Thyroid gland (tissue), 4 donors: Measurements from ENCODE around the gene SFN. TPM values are rescaled to one million over a fixed set of nuclear protein-coding genes. Genes with fewer than 3 reads are reported as not detected.
"Not testable (repeated sequence)": the region's sequence is repeated elsewhere in the genome, so short reads cannot be mapped to it uniquely, and the experiment has no call there.

Experiments used
- DNase-seq, 2 donors: peaks; one replicate each; pipeline ENCODE4 v3.0.0-alpha.2; 2019
- H3K27ac ChIP-seq, 3 donors: fragments of 200-600 bp; sonication (generic); 1 replicate in 2 of 3; 2 replicates in 1 of 3; pipeline ENCODE4 v1.5.1; 2016 to 2019; ENCODE audit warnings: mild to moderate bottlenecking in 1 of 3, moderate library complexity in 1 of 3
- H3K27me3 ChIP-seq: fragments of 200-600 bp; sonication (generic); one replicate; pipeline ENCODE4 v1.5.1; 2019
- H3K36me3 ChIP-seq, 2 donors: fragments of 200-600 bp; sonication (generic); one replicate each; pipeline ENCODE4 v1.5.1; 2016 to 2019
- H3K4me1 ChIP-seq, 2 donors: fragments of 200-600 bp; sonication (generic); one replicate each; pipeline ENCODE4 v1.5.1; 2017 to 2019
- H3K4me3 ChIP-seq, 3 donors: fragments of 200-600 bp; sonication (generic); replicated peaks in 1 of 3; 1 replicate in 2 of 3; 2 replicates in 1 of 3; pipeline ENCODE4 v1.5.1; 2016; ENCODE audit warnings: mild to moderate bottlenecking in 1 of 3
- H3K9me3 ChIP-seq: fragments of 200-600 bp; sonication (generic); one replicate; pipeline ENCODE4 v1.5.1; 2017
- CTCF ChIP-seq, 6 experiments: fragments of 200-600 bp in 3 of 6; fragments of 450-650 bp in 3 of 6; sonication (generic) in 3 of 6; IDR thresholded peaks; one replicate each; pipeline ENCODE4 v1.5.1; 2016 to 2019; ENCODE audit warnings: antibody characterized with exemption in 6 of 6, mild to moderate bottlenecking in 2 of 6, inconsistent platforms in 1 of 6, moderate library complexity in 1 of 6
- POLR2A ChIP-seq, 2 donors: fragments of 450-650 bp; IDR thresholded peaks; one replicate each; pipeline ENCODE4 v1.6.1; 2017; ENCODE audit warnings: antibody characterized with exemption in 2 of 2, mild to moderate bottlenecking in 2 of 2, moderate library complexity in 1 of 2
- WGBS, 2 donors: methylation state at CpG; one replicate each; pipeline ENCODE4 v1.1.5; 2017; 5-methylcytosine and 5-hydroxymethylcytosine counted together
- intact Hi-C: fragments of 100-400 bp; cut with DNase I; formaldehyde crosslinking; loops from one replicate; pipeline ENCODE4 v1.15.1; 2023
- total RNA-seq, 4 donors: library from RNA; depleted of rRNA; stranded (reverse); fragments of >200 nt; gene quantifications; one replicate each; pipeline ENCODE4 v1.2.3, GENCODE V29; 2016

The SFN gene
- total RNA-seq, 4 donors from 2014 or later: 0.54 to 0.73 (median 0.54) TPM; not detected in 1

GRCh38 chr1:26861286-26861701 is 1.7 kb upstream of the SFN start:
- peaks cover 0 to 4% of the 10 kb centered on the region in 2 donors for H3K36me3 ChIP-seq
- peaks cover 3 to 19% of the 10 kb centered on the region in 2 donors for H3K4me1 ChIP-seq
- no peak for TF ChIP-seq POLR2A (IDR thresholded peaks at IDR 0.05)
- no peak for TF ChIP-seq CTCF (IDR thresholded peaks at IDR 0.05)
- no peaks in the 10 kb centered on the region for H3K9me3 ChIP-seq
- no peaks in the 10 kb centered on the region for H3K27me3 ChIP-seq
- H3K27ac ChIP-seq: no peak overlapping the region
- no peak for DNase-seq
- intact Hi-C loops: loop anchor here (10.0 kb wide), 1 partner anchor 56 kb away; no protein-coding TSS in a partner anchor
- 68 to 80% methylated on average over 5 of the region's 5 CpGs for WGBS, 2 donors
- no peak overlapping the region for H3K4me3 ChIP-seq

GRCh38 chr1:26861889-26862378 is 1.0 kb upstream of the SFN start:
- no peak for DNase-seq
- Histone ChIP-seq H3K4me1 (peaks cover 3 to 19% of the 10 kb centered on the region in 2 donors), H3K9me3 (no peaks in the 10 kb centered on the region), H3K27me3 (no peaks in the 10 kb centered on the region), H3K4me3 (no peak overlapping the region), H3K27ac (no peak overlapping the region), H3K36me3 (no peaks in the 10 kb centered on the region)
- intact Hi-C loops: loop anchor here (10.0 kb wide), 1 partner anchor 57 kb away; no protein-coding TSS in a partner anchor
- 84 to 90% methylated on average over 7 of the region's 7 CpGs for WGBS, 2 donors
- no peak for TF ChIP-seq POLR2A (IDR thresholded peaks at IDR 0.05)
- TF ChIP-seq CTCF (IDR thresholded peaks at IDR 0.05): no peak

GRCh38 chr1:26863685-26864077 is 732 bp downstream of the SFN start:
- H3K4me3 ChIP-seq: no peak overlapping the region
- intact Hi-C loops: loop anchor here (10.0 kb wide), 1 partner anchor 59 kb away; no protein-coding TSS in a partner anchor
- no peak for TF ChIP-seq POLR2A (IDR thresholded peaks at IDR 0.05)
- TF ChIP-seq CTCF (IDR thresholded peaks at IDR 0.05): no peak
- H3K27me3 ChIP-seq: no peaks in the 10 kb centered on the region
- no peak for DNase-seq
- no peaks in the 10 kb centered on the region for H3K36me3 ChIP-seq
- H3K4me1 ChIP-seq: peaks cover 3 to 19% of the 10 kb centered on the region in 2 donors
- no peaks in the 10 kb centered on the region for H3K9me3 ChIP-seq
- H3K27ac ChIP-seq: peak overlapping the region in 1 of 3 donors; percentile 81
- WGBS, 2 donors: 82 to 91% methylated on average over 8 to 9 of the region's 20 CpGs

GRCh38 chr1:26864610-26865480 is 1.9 kb downstream of the SFN start:
- Histone ChIP-seq H3K27ac (peak overlapping the region; percentile 90 to 99 (median 96)), H3K27me3 (no peaks in the 10 kb centered on the region), H3K4me1 (peaks cover 3 to 19% of the 10 kb centered on the region in 2 donors), H3K9me3 (no peaks in the 10 kb centered on the region), H3K4me3 (peak overlapping the region; percentile 0 to 43 (median 39)), H3K36me3 (no peaks in the 10 kb centered on the region)
- TF ChIP-seq POLR2A (IDR thresholded peaks at IDR 0.05): peak; percentile 35 to 79
- TF ChIP-seq CTCF (IDR thresholded peaks at IDR 0.05): no peak
- intact Hi-C loops: loop anchor here (10.0 kb wide), 1 partner anchor 60 kb away; no protein-coding TSS in a partner anchor
- DNase-seq: peak; percentile 98 to 99
- WGBS, 2 donors: 1% methylated on average over 21 to 39 of the region's 75 CpGs

GRCh38 chr1:26873097-26873496 is 10.1 kb downstream of the SFN start:
- H3K36me3 ChIP-seq, H3K9me3 ChIP-seq, H3K4me1 ChIP-seq, H3K4me3 ChIP-seq, intact Hi-C loops, DNase-seq, H3K27ac ChIP-seq, H3K27me3 ChIP-seq: not testable (repeated sequence)
- 84 to 91% methylated on average over 2 of the region's 2 CpGs for WGBS, 2 donors
